Measurements from ENCODE around the gene CCDC88C. TPM values are rescaled to one million over a fixed set of nuclear protein-coding genes. Genes with fewer than 3 reads are reported as not detected.

CCDC88C gene
- total RNA-seq, 1 experiment from 2014 or later: 29.8 TPM

GRCh38 chr14:91388551-91388975 lies 29.1 kb downstream of the CCDC88C start:
- DNase-seq: no peak
- no peak for TF ChIP-seq CTCF (IDR thresholded peaks at IDR 0.05; ENCODE audit: insufficient read depth in 1 of 2, low read depth in 1 of 2, low read length in 1 of 2, severe bottlenecking in 1 of 2, unreplicated experiment in 1 of 2)
- Histone ChIP-seq H3K27me3 (replicated peaks; ENCODE audit: control insufficient read depth, insufficient read depth, low read length) (no peaks in the 10 kb centered on the region), H3K36me3 (ENCODE audit: control insufficient read depth, insufficient read depth, low read length) (no peaks in the 10 kb centered on the region; the same call in 1 of the 2 replicates), H3K4me3 (ENCODE audit: low read depth, low read length) (no peak overlapping the region), H3K4me1 (no peaks in the 10 kb centered on the region), H3K9me3 (no peaks in the 10 kb centered on the region)
- Mint-ChIP-seq H3K9me3 (ENCODE audit: unreplicated experiment) (no peaks in the 10 kb centered on the region), H3K4me3 (ENCODE audit: unreplicated experiment) (no peak overlapping the region), H3K27me3 (ENCODE audit: insufficient read depth, unreplicated experiment) (no peaks in the 10 kb centered on the region), H3K4me1 (ENCODE audit: low read depth, unreplicated experiment) (peaks cover 6% of the 10 kb centered on the region), H3K36me3 (ENCODE audit: insufficient read depth, unreplicated experiment) (peaks cover 7% of the 10 kb centered on the region), H3K27ac (ENCODE audit: unreplicated experiment) (no peak overlapping the region)
- intact Hi-C loops (cut with micrococcal nuclease; ENCODE audit: unreplicated experiment): no loop called here
- ChIA-PET POLR2A (no interaction called here), CTCF (interaction anchor here (0.5 kb wide), 1 partner anchor 384 kb away, joined by 3 read pairs; no protein-coding TSS in a partner anchor)
- BruUV-seq (replicated peaks): no TSS peak

- POLR2A ChIA-PET: no interaction called here
- CTCF ChIA-PET: interaction anchor here (0.5 to 0.6 kb wide), 2 partner anchors 30 to 383 kb away, joined by 3 read pairs; partner anchors contain the start of gene CCDC88C
- no peaks in the 10 kb centered on the region; the same call in 1 of the 2 replicates for H3K36me3 ChIP-seq (ENCODE audit: control insufficient read depth, insufficient read depth, low read length)
- no peaks in the 10 kb centered on the region for H3K9me3 ChIP-seq
- H3K27me3 ChIP-seq (replicated peaks; ENCODE audit: control insufficient read depth, insufficient read depth, low read length): no peaks in the 10 kb centered on the region
- Mint-ChIP-seq H3K9me3 (ENCODE audit: unreplicated experiment) (no peaks in the 10 kb centered on the region), H3K4me1 (ENCODE audit: low read depth, unreplicated experiment) (peaks cover 6% of the 10 kb centered on the region), H3K27ac (ENCODE audit: unreplicated experiment) (no peak overlapping the region), H3K4me3 (ENCODE audit: unreplicated experiment) (no peak overlapping the region), H3K36me3 (ENCODE audit: insufficient read depth, unreplicated experiment) (peaks cover 7% of the 10 kb centered on the region), H3K27me3 (ENCODE audit: insufficient read depth, unreplicated experiment) (no peaks in the 10 kb centered on the region)
- DNase-seq: no peak
- no TSS peak for BruUV-seq (replicated peaks)
- no peak for TF ChIP-seq CTCF (IDR thresholded peaks at IDR 0.05; ENCODE audit: insufficient read depth in 1 of 2, low read depth in 1 of 2, low read length in 1 of 2, severe bottlenecking in 1 of 2, unreplicated experiment in 1 of 2)
- H3K4me1 ChIP-seq: no peaks in the 10 kb centered on the region
- H3K4me3 ChIP-seq (ENCODE audit: low read depth, low read length): no peak overlapping the region
- intact Hi-C loops (cut with micrococcal nuclease; ENCODE audit: unreplicated experiment): no loop called here
Measured at GRCh38 chr14:91387951-91388381, 29.7 kb downstream of the CCDC88C start.

GRCh38 chr14:91387169-91387835 lies 30.3 kb downstream of the CCDC88C start:
- ChIA-PET CTCF (interaction anchor here (0.6 kb wide), 1 partner anchor 30 kb away, joined by 3 read pairs; the partner anchor contains the start of gene CCDC88C), POLR2A (no interaction called here)
- H3K36me3 Mint-ChIP-seq (ENCODE audit: insufficient read depth, unreplicated experiment): peaks cover 7% of the 10 kb centered on the region

More at GRCh38 chr14:91387169-91387835, 30.3 kb downstream of the CCDC88C start:
- Histone ChIP-seq H3K36me3 (ENCODE audit: control insufficient read depth, insufficient read depth, low read length) (no peaks in the 10 kb centered on the region; the same call in 1 of the 2 replicates), H3K9me3 (no peaks in the 10 kb centered on the region), H3K27me3 (replicated peaks; ENCODE audit: control insufficient read depth, insufficient read depth, low read length) (no peaks in the 10 kb centered on the region), H3K4me3 (ENCODE audit: low read depth, low read length) (no peak overlapping the region), H3K4me1 (no peaks in the 10 kb centered on the region)
- no TSS peak for BruUV-seq (replicated peaks)
- Mint-ChIP-seq H3K27ac (ENCODE audit: unreplicated experiment) (no peak overlapping the region), H3K4me1 (ENCODE audit: low read depth, unreplicated experiment) (peaks cover 6% of the 10 kb centered on the region), H3K4me3 (ENCODE audit: unreplicated experiment) (no peak overlapping the region), H3K9me3 (ENCODE audit: unreplicated experiment) (no peaks in the 10 kb centered on the region), H3K27me3 (ENCODE audit: insufficient read depth, unreplicated experiment) (no peaks in the 10 kb centered on the region)
- no peak for TF ChIP-seq CTCF (IDR thresholded peaks at IDR 0.05; ENCODE audit: insufficient read depth in 1 of 2, low read depth in 1 of 2, low read length in 1 of 2, severe bottlenecking in 1 of 2, unreplicated experiment in 1 of 2)
- intact Hi-C loops (cut with micrococcal nuclease; ENCODE audit: unreplicated experiment): no loop called here
- DNase-seq: no peak
